CD4-positive, alpha-beta memory T cell (primary cell): Measurements from ENCODE around the gene OSM. TPM values are rescaled to one million over a fixed set of nuclear protein-coding genes. Genes with fewer than 3 reads are reported as not detected.

Experiments
- CTCF ChIA-PET: fragments of 350-600 bp; sonication (Branson Sonifier 250); formaldehyde crosslinking; loops from one replicate; lab custom pipeline; 2021; ENCODE audit warnings: inconsistent platforms; ENCODE audit not compliant: partially characterized antibody; lab: Charles Lee
- POLR2A ChIA-PET: fragments of 350-600 bp; sonication (Branson Sonifier 250); formaldehyde crosslinking; loops from one replicate; lab custom pipeline; 2021; ENCODE audit not compliant: partially characterized antibody; lab: Charles Lee
- DNase-seq, 5 donors: peaks; one replicate each; pipeline versions ENCODE4 v3.0.0 to v3.0.0-alpha.2; 2020 to 2022; ENCODE audit warnings: mixed read lengths in 1 of 5
- H3K27ac ChIP-seq: one replicate; pipeline ENCODE4 v1.7.0; 2013; ENCODE audit warnings: low read depth, low read length
- H3K27me3 ChIP-seq: 2 replicates; pipeline ENCODE4 v1.7.0; 2013; ENCODE audit warnings: mild to moderate bottlenecking, low read length, moderate library complexity; ENCODE audit not compliant: insufficient read depth
- H3K36me3 ChIP-seq: 2 replicates; pipeline ENCODE4 v1.7.0; 2013; ENCODE audit warnings: mild to moderate bottlenecking, low read length, moderate library complexity; ENCODE audit not compliant: insufficient read depth
- H3K4me1 ChIP-seq: 2 replicates; pipeline ENCODE4 v1.7.0; 2013; ENCODE audit warnings: mild to moderate bottlenecking, low read length, moderate library complexity; ENCODE audit not compliant: insufficient read depth
- H3K4me3 ChIP-seq, 2 donors: one replicate each; pipeline ENCODE4 v1.7.0; 2013; ENCODE audit warnings: low read length in 2 of 2, mild to moderate bottlenecking in 1 of 2
- H3K9me3 ChIP-seq, 2 donors: one replicate each; pipeline ENCODE4 v1.7.0; 2013; ENCODE audit warnings: low read length in 2 of 2, control low read depth in 1 of 2; ENCODE audit not compliant: control insufficient read depth in 1 of 2
- H3K27ac Mint-ChIP-seq, 7 donors: one replicate each; pipeline ENCODE4 v1.8.0; 2020 to 2021; ENCODE audit warnings: mixed read lengths in 7 of 7, mild to moderate bottlenecking in 6 of 7, inconsistent platforms in 3 of 7, moderate library complexity in 3 of 7
- H3K27me3 Mint-ChIP-seq, 2 donors: one replicate each; pipeline ENCODE4 v1.8.0; 2020 to 2021; ENCODE audit warnings: mixed read lengths in 2 of 2
- H3K36me3 Mint-ChIP-seq, 2 donors: one replicate each; pipeline ENCODE4 v1.8.0; 2020 to 2021; ENCODE audit warnings: mixed read lengths in 2 of 2, inconsistent platforms in 1 of 2, mild to moderate bottlenecking in 1 of 2
- H3K4me1 Mint-ChIP-seq, 4 donors: one replicate each; pipeline ENCODE4 v1.8.0; 2020 to 2021; ENCODE audit warnings: mixed read lengths in 4 of 4, mild to moderate bottlenecking in 1 of 4
- H3K4me3 Mint-ChIP-seq, 8 donors: one replicate each; pipeline ENCODE4 v1.8.0; 2020 to 2021; ENCODE audit warnings: mixed read lengths in 8 of 8, mild to moderate bottlenecking in 7 of 8, moderate library complexity in 6 of 8, inconsistent platforms in 3 of 8
- H3K9me3 Mint-ChIP-seq, 8 donors: one replicate each; pipeline ENCODE4 v1.8.0; 2020 to 2021; ENCODE audit warnings: mixed read lengths in 8 of 8, mild to moderate bottlenecking in 5 of 8, inconsistent platforms in 3 of 8, moderate library complexity in 1 of 8
- intact Hi-C: fragments of 100-400 bp; cut with micrococcal nuclease; formaldehyde crosslinking; loops from one replicate; pipeline ENCODE4 v1.15.1; 2023
- polyA plus RNA-seq, 2 donors: library from polyadenylated mRNA; unstranded; fragments of 300-500 nt; fragmentation: Illumina TruSeq; gene quantifications; one replicate each; pipeline ENCODE4 v1.2.3, GENCODE V29; 2021
- total RNA-seq, 2 experiments: library from RNA; stranded (reverse); gene quantifications; one replicate each; pipeline ENCODE4 v1.2.3, GENCODE V29; 2021

The OSM gene
- total and polyA plus RNA-seq, 4 experiments from 2014 or later: 1.1 to 103 (median 12.7) TPM

DNA sequence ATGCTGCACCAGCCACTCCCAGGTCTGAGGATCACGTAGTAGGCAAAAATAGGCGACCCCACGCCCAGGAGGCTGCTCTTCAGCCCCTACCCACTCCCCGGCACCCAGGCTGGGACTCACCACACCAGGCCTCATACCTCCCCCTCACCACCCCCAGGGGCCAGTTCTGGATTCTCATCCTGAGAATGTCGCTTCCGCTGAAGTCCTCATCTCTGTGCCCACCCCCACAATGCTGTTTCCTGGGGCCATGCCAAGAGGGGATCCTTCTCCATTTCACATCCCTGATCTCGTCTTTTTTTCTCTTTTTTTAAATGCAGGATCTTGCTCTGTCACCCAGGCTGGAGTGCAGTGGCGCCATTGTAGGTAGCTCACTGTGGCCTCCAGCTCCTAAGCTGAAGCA is 1.7 kb upstream of the OSM start:
- POLR2A ChIA-PET: interaction anchor here (0.6 to 9.0 kb wide), 6 partner anchors 9 to 232 kb away, joined by 3 to 106 read pairs (median 3); partner anchors contain the start of genes CASTOR1 and TBC1D10A
- H3K27ac ChIP-seq: peak overlapping the region; percentile 98
- intact Hi-C loops: no loop called here

GRCh38 chr22:30267382-30268302 is 991 bp upstream of the OSM start:
- peak overlapping the region; percentile 90 to 98 (median 94) for H3K4me3 Mint-ChIP-seq
- CTCF ChIA-PET: interaction anchor here (0.9 to 2.0 kb wide), 3 partner anchors 120 to 160 kb away, joined by 3 to 8 read pairs (median 3); no protein-coding TSS in a partner anchor
- Histone ChIP-seq H3K4me1 (peaks cover 48% of the 10 kb centered on the region), H3K27ac (peak overlapping the region; percentile 98), H3K27me3 (no peaks in the 10 kb centered on the region), H3K9me3 (no peaks in the 10 kb centered on the region), H3K36me3 (peaks cover 4% of the 10 kb centered on the region), H3K4me3 (peak overlapping the region; percentile 78 to 96)
- intact Hi-C loops: loop anchor here (1.0 kb wide), 1 partner anchor 39 kb away; no protein-coding TSS in a partner anchor
- DNase-seq: peak; percentile 56 to 83 (median 69)
- H3K27ac Mint-ChIP-seq: peak overlapping the region; percentile 96 to 100 (median 99)
- no peaks in the 10 kb centered on the region for H3K27me3 Mint-ChIP-seq
- peaks cover 4 to 27% of the 10 kb centered on the region in 2 donors for H3K36me3 Mint-ChIP-seq
- H3K9me3 Mint-ChIP-seq: no peaks in the 10 kb centered on the region
- H3K4me1 Mint-ChIP-seq: peaks cover 22 to 59% (median 38%) of the 10 kb centered on the region in 4 donors
- POLR2A ChIA-PET: interaction anchor here (1.0 to 9.0 kb wide), 5 partner anchors 17 to 168 kb away, joined by 3 to 106 read pairs (median 3); partner anchors contain the start of gene CASTOR1

More for the DNA sequence above, 1.7 kb upstream of the OSM start:
- Histone ChIP-seq H3K4me1 (peaks cover 41% of the 10 kb centered on the region), H3K4me3 (no peak overlapping the region), H3K9me3 (no peaks in the 10 kb centered on the region), H3K36me3 (peaks cover 4% of the 10 kb centered on the region), H3K27me3 (no peaks in the 10 kb centered on the region)
- peaks cover 1 to 22% of the 10 kb centered on the region in 2 donors for H3K36me3 Mint-ChIP-seq
- H3K9me3 Mint-ChIP-seq: no peaks in the 10 kb centered on the region
- DNase-seq: peak in 1 of 5 donors; percentile 22
- H3K27ac Mint-ChIP-seq: peak overlapping the region; percentile 90 to 100 (median 99)
- peaks cover 16 to 58% (median 33%) of the 10 kb centered on the region in 4 donors for H3K4me1 Mint-ChIP-seq
- peak overlapping the region in 7 of 8 donors; percentile 44 to 96 (median 90) for H3K4me3 Mint-ChIP-seq
- CTCF ChIA-PET: interaction anchor here (0.8 to 2.0 kb wide), 3 partner anchors 119 to 161 kb away, joined by 3 to 8 read pairs (median 3); no protein-coding TSS in a partner anchor
- H3K27me3 Mint-ChIP-seq: no peaks in the 10 kb centered on the region

DNA sequence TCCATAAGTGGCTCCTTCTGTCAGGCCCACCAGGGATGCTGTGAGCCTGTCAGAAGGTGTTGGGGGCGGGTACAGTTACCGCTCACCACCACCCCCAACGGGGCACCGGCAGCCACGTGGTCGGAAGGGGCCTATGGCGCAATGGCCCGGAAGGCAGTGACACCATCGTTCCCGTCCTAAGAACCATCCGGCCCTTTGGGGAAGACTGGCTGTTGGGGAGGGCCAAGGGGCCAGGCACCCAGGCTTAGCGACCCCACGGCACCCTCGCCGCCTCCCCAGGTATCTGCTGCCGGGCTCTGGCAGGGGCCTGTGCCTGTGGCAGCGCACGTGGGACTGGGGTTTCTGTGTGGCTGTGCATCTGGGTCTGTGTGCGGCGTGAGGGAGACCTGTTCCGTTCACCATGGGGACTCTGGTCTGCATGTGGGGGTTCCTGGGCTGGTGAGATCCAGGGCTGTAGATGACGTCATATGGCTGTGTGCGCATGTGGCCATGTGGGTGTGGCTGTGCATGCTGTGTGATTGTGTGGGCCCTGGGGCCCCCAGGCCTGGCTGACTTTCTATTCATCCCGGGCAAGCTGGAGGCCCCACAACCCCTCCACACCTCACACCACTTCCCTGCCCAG is 717 bp downstream of the OSM start:
- DNase-seq: peak; percentile 84 to 95 (median 87)
- Histone ChIP-seq H3K4me1 (peaks cover 54% of the 10 kb centered on the region), H3K36me3 (peaks cover 4% of the 10 kb centered on the region), H3K27ac (peak overlapping the region; percentile 98), H3K27me3 (no peaks in the 10 kb centered on the region), H3K9me3 (no peaks in the 10 kb centered on the region), H3K4me3 (peak overlapping the region; percentile 85 to 96)
- ChIA-PET POLR2A (interaction anchor here (0.9 to 9.0 kb wide), 4 partner anchors 19 to 125 kb away, joined by 3 to 106 read pairs (median 4); partner anchors contain the start of gene CASTOR1), CTCF (interaction anchor here (1.2 to 4.2 kb wide), 3 partner anchors 38 to 159 kb away, joined by 4 to 60 read pairs (median 4); partner anchors contain the start of gene RNF215)
- H3K4me1 Mint-ChIP-seq: peaks cover 28 to 64% (median 46%) of the 10 kb centered on the region in 4 donors
- no peaks in the 10 kb centered on the region for H3K27me3 Mint-ChIP-seq
- H3K36me3 Mint-ChIP-seq: peaks cover 4 to 27% of the 10 kb centered on the region in 2 donors
- no peaks in the 10 kb centered on the region for H3K9me3 Mint-ChIP-seq
- intact Hi-C loops: no loop called here
- H3K27ac Mint-ChIP-seq: peak overlapping the region; percentile 98 to 100 (median 99)
- H3K4me3 Mint-ChIP-seq: peak overlapping the region; percentile 90 to 98 (median 94)

- no peak for DNase-seq
- Histone ChIP-seq H3K27me3 (no peaks in the 10 kb centered on the region), H3K9me3 (no peaks in the 10 kb centered on the region), H3K4me1 (peaks cover 54% of the 10 kb centered on the region), H3K27ac (peak overlapping the region; percentile 98), H3K36me3 (peaks cover 4% of the 10 kb centered on the region), H3K4me3 (peak overlapping the region; percentile 85 to 96)
- POLR2A ChIA-PET: interaction anchor here (9.0 kb wide), 1 partner anchor 20 kb away, joined by 106 read pairs; the partner anchor contains the start of gene CASTOR1
- H3K36me3 Mint-ChIP-seq: peaks cover 4 to 25% of the 10 kb centered on the region in 2 donors
- intact Hi-C loops: no loop called here
- H3K4me1 Mint-ChIP-seq: peaks cover 28 to 64% (median 46%) of the 10 kb centered on the region in 4 donors
- CTCF ChIA-PET: interaction anchor here (0.8 to 4.2 kb wide), 8 partner anchors 12 to 158 kb away, joined by 3 to 60 read pairs (median 4); partner anchors contain the start of genes RNF215 and SEC14L2
- peak overlapping the region; percentile 90 to 98 (median 94) for H3K4me3 Mint-ChIP-seq
- no peaks in the 10 kb centered on the region for H3K9me3 Mint-ChIP-seq
- H3K27me3 Mint-ChIP-seq: no peaks in the 10 kb centered on the region
- H3K27ac Mint-ChIP-seq: peak overlapping the region; percentile 98 to 100 (median 99)
Measured at GRCh38 chr22:30265131-30265720, 1.4 kb downstream of the OSM start.

- POLR2A ChIA-PET: interaction anchor here (1.1 to 9.0 kb wide), 4 partner anchors 8 to 159 kb away, joined by 3 to 106 read pairs (median 3); partner anchors contain the start of gene CASTOR1
- Mint-ChIP-seq H3K27me3 (no peaks in the 10 kb centered on the region), H3K27ac (peak overlapping the region in 1 of 7 donors; percentile 99), H3K9me3 (no peaks in the 10 kb centered on the region), H3K4me3 (no peak overlapping the region), H3K36me3 (peaks cover 4 to 18% of the 10 kb centered on the region in 2 donors), H3K4me1 (peaks cover 28 to 63% (median 46%) of the 10 kb centered on the region in 4 donors)
- Histone ChIP-seq H3K27me3 (no peaks in the 10 kb centered on the region), H3K4me1 (peaks cover 54% of the 10 kb centered on the region), H3K4me3 (no peak overlapping the region), H3K27ac (no peak overlapping the region), H3K36me3 (peaks cover 4% of the 10 kb centered on the region), H3K9me3 (no peaks in the 10 kb centered on the region)
- intact Hi-C loops: loop anchor here (1.0 to 2.0 kb wide), 4 partner anchors 23 to 156 kb away; partner anchors contain the start of genes RNF215 and TBC1D10A
- DNase-seq: no peak
- CTCF ChIA-PET: interaction anchor here (0.7 to 4.2 kb wide), 17 partner anchors 23 to 179 kb away, joined by 3 to 60 read pairs (median 4); partner anchors contain the start of gene RNF215
Measured at GRCh38 chr22:30263883-30264282, 2.8 kb downstream of the OSM start.
